VCaP (cell line): ENCODE measurements around the gene POLD4.

ENCODE experiments used
- H3K27ac ChIP-seq: fragments of 450-650 bp; 2 replicates; pipeline ENCODE4 v1.5.1; 2017
- TF ChIP-seq, protein P1 (sequence below): fragments of 450-650 bp; conservative IDR thresholded peaks from 2 replicates; pipeline ENCODE4 v1.5.1; 2017; ENCODE audit warnings: mild to moderate bottlenecking, moderate library complexity

Gene POLD4

DNA sequence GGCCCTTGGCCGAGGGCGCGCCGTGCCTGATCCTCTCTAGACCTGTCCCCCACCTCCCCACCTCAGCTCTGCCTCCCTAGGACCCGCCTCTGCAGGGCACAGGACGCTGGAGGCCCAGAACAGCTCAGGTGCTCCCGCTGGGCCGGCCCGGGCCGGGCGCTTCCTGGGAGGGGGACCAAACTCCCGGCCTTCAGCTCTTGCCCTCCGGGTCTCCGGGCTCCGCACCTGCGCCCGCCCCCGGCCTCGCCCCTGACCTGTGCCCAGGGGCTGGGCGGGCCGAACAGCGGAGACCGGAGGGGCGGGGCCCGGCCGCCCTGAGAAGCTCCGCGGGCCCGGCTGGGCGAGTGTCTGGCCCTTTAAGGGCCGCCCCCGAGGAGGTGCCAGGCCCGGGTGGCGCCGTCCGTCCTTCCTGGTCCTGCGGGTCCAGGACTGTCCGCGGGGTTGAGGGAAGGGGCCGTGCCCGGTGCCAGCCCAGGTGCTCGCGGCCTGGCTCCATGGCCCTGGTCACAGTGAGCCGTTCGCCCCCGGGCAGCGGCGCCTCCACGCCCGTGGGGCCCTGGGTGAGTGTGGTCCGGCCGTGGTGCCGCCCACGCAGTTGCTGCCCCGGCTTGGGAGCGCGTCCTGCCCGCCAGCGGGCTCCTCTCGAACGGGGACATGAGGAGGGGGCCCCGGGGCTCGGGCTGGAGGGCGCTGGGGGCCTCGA, 50.1 kb downstream of the POLD4 start, which contains the start of gene SSH3:
Gene SSH3 (plus strand): TSS at position 399 of the 703 bp plus-strand sequence. CDS start 96 bp downstream, at position 495.
- TF ChIP-seq, protein P1, sequence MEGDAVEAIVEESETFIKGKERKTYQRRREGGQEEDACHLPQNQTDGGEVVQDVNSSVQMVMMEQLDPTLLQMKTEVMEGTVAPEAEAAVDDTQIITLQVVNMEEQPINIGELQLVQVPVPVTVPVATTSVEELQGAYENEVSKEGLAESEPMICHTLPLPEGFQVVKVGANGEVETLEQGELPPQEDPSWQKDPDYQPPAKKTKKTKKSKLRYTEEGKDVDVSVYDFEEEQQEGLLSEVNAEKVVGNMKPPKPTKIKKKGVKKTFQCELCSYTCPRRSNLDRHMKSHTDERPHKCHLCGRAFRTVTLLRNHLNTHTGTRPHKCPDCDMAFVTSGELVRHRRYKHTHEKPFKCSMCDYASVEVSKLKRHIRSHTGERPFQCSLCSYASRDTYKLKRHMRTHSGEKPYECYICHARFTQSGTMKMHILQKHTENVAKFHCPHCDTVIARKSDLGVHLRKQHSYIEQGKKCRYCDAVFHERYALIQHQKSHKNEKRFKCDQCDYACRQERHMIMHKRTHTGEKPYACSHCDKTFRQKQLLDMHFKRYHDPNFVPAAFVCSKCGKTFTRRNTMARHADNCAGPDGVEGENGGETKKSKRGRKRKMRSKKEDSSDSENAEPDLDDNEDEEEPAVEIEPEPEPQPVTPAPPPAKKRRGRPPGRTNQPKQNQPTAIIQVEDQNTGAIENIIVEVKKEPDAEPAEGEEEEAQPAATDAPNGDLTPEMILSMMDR: no peak
- H3K27ac ChIP-seq: peak within 1 kb of the TSS; percentile 96

DNA sequence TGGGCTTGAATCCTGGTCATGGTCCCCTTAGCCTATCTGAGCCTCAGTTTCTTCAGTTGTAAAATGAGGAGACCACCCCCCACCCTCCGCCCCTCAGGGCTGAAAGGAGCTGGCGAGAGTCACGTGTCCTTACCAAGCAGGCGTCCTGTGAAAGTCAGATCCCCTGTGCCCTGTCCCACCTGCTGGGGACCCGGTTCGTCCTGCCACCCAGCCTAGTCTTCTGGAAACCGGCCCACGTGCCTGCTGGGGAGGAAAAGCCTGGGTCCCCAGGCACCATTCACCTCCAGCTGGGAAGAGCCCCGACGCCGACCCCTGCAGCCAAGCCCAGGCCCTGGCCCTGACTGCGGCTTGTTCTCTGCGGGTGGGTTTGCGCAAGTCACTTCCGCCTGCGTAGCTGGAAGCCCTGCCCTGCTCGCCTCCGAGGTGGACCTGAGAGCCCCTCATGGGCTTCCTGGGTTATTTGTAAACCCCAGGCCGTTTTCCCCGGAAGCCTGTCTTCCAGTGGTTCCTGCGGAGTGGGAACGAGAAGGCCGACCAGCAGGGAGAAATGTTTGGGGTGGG, 50.7 kb downstream of the POLD4 start:
- TF ChIP-seq, protein P1: no peak
- H3K27ac ChIP-seq: peak overlapping the region; percentile 96

DNA sequence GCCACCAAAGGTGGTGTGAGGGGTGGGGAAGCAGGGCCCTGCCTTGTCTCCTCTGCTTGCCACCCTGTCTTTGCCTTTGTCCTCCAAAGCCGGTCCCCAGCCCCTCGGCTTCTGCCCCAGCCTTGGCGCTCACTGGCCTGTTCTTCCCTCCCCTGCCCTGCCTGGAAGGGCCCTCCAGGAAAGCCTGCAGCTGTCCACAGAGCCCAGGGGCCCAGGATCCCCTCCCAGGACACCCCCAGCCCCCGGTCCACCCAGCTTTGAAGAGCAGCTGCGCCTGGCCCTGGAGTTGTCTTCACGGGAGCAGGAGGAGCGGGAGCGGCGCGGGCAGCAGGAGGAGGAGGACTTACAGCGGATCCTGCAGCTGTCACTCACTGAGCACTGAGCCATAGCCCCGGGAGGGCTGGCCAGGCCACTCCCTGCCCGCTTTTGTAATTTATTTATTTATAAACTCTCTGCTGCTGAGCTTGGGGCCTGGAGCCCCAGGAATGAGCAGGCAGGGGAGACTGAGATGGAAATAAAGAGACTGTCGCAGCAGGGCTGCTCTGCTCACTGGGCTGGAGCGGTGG, 51.3 kb downstream of the POLD4 start:
- H3K27ac ChIP-seq: peak overlapping the region; percentile 96
- TF ChIP-seq, protein P1: no peak

DNA sequence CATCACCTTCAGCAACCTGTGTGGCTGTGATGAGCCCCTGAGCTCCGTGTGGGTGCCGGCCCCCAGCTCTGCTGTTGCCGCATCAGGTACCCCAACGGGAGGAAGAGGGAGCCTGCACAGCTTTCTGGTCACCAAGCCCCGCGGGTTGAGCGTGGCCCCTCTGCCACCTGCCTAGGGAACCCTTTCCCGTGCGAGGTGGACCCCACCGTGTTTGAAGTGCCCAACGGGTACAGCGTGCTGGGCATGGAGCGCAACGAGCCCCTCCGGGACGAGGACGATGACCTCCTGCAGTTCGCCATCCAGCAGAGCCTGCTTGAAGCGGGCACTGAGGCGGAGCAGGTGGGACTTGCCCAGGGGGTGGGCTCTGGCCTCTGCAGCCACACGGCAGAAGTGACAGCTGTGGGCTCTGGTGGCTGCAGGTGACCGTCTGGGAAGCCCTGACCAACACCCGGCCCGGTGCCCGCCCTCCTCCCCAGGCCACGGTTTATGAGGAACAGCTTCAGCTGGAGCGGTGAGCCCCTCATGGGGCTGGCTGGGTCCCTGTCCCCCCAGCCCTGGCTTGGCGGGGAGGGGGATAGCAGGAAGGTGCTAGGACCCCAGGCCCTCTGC, 51.9 kb downstream of the POLD4 start:
- H3K27ac ChIP-seq: peak overlapping the region; percentile 96
- TF ChIP-seq, protein P1: no peak
